AG09319 (cell line): Measurements from ENCODE around the gene KBTBD12.

Experiments
- DNase-seq: peaks from one replicate; pipeline ENCODE4 v3.0.0-alpha.2; 2010; ENCODE audit warnings: low read depth; ENCODE audit errors: extremely low read depth
- TF ChIP-seq, protein P1 (sequence below): IDR thresholded peaks from 2 replicates; pipeline ENCODE4 v1.5.1; 2011; ENCODE audit warnings: low read depth, mild to moderate bottlenecking, inconsistent platforms, low read length, moderate library complexity

KBTBD12 gene

GRCh38 chr3:127953091-127954035 lies 38.3 kb downstream of the KBTBD12 start:
- TF ChIP-seq, protein P1, sequence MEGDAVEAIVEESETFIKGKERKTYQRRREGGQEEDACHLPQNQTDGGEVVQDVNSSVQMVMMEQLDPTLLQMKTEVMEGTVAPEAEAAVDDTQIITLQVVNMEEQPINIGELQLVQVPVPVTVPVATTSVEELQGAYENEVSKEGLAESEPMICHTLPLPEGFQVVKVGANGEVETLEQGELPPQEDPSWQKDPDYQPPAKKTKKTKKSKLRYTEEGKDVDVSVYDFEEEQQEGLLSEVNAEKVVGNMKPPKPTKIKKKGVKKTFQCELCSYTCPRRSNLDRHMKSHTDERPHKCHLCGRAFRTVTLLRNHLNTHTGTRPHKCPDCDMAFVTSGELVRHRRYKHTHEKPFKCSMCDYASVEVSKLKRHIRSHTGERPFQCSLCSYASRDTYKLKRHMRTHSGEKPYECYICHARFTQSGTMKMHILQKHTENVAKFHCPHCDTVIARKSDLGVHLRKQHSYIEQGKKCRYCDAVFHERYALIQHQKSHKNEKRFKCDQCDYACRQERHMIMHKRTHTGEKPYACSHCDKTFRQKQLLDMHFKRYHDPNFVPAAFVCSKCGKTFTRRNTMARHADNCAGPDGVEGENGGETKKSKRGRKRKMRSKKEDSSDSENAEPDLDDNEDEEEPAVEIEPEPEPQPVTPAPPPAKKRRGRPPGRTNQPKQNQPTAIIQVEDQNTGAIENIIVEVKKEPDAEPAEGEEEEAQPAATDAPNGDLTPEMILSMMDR = no peak
- no peak for DNase-seq

GRCh38 chr3:127954640-127955039 lies 39.6 kb downstream of the KBTBD12 start:
- DNase-seq = no peak
- TF ChIP-seq, protein P1 = no peak

DNA sequence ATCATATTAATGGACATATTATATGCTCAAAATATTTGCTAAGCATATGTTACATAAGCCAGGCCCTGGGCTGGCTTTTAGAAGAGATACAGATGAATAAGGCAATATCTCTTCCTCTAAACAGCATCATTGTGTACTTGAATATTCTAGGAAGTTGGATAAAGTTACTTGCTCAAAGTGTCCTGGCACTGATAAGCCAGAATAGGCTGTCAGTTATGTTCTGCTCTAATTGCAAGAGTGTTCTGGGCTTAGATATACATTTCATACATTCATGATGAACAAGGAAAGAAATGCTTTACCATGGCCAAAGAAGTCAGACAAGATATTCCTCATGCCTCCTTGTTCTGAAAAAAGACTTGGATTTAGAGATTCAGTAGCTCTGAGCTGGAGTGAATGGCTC lies 40.7 kb downstream of the KBTBD12 start:
- TF ChIP-seq, protein P1 = no peak

DNA sequence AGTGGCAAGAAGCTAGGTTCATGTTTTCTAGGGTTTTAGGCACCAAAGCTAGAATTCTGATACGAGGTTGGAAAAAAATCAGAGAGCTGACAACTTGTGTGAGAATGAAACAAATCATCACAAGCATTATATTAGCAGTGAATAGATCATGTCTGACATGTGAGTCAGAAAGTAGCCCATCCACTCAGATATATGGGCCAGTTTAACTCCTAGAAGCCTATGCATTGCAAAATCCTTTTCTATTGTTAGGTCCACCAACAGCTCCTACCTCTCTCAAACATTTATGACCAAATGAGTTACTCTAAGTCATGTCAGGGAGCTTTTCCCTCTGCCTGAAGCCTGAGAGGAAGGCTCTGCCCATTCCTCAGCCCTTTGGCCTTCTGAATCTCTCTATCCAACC lies 44.0 kb downstream of the KBTBD12 start:
- DNase-seq = no peak
- TF ChIP-seq, protein P1 = no peak

More for the DNA sequence above, 40.7 kb downstream of the KBTBD12 start:
- no peak for DNase-seq

GRCh38 chr3:127959873-127960272 lies 44.8 kb downstream of the KBTBD12 start:
- TF ChIP-seq, protein P1 = peak; percentile 37
- no peak for DNase-seq

- no peak for DNase-seq
- TF ChIP-seq, protein P1 = no peak
These were observed 45.5 kb downstream of the KBTBD12 start for GRCh38 chr3:127960421-127960965.

DNA sequence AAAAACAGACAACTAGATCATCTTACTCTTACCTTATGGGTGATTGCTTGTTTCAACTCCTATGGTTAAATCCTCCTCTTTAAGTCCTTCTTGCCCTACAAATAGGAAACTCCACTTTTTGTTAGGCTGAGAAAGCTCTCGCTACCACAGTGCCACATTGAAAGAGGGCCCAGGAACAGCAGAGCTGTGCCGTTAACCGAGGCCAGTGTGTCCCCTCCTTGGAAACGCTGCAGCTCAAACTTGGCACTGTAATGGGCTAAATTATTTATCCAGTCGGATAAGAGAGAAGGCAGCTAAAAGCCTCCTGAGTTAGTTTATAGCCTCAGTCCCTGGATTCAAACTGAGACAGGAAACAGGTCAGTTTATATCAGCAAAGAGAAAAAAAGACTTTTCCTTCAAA lies 46.1 kb downstream of the KBTBD12 start:
- TF ChIP-seq, protein P1 = no peak
- DNase-seq = no peak
